HG03108 (cell line): ENCODE results near the gene SLC38A8.

Experiments
- ATAC-seq: cut with Tn5 transposase; IDR thresholded peaks from one replicate; pipeline ENCODE4 v1.9.1; 2021; ENCODE audit warnings: moderate library complexity; ENCODE audit not compliant: unreplicated experiment

SLC38A8 gene

GRCh38 chr16:84033251-84034195 lies 9.1 kb downstream of the SLC38A8 start:
- no peak for ATAC-seq

- no peak for ATAC-seq
Measured at GRCh38 chr16:84032458-84033178, 10.0 kb downstream of the SLC38A8 start.

GRCh38 chr16:84031556-84031955 lies 11.0 kb downstream of the SLC38A8 start:
- no peak for ATAC-seq

GRCh38 chr16:84029297-84030047 lies 13.1 kb downstream of the SLC38A8 start:
- ATAC-seq = no peak

- no peak for ATAC-seq
Measured at GRCh38 chr16:84027625-84028024, 15.0 kb downstream of the SLC38A8 start.

- ATAC-seq = no peak
Measured at GRCh38 chr16:84026606-84027005, 16.0 kb downstream of the SLC38A8 start.

GRCh38 chr16:84024854-84025253 lies 17.7 kb downstream of the SLC38A8 start:
- ATAC-seq = no peak

GRCh38 chr16:84022644-84023043 lies 20.0 kb downstream of the SLC38A8 start:
- no peak for ATAC-seq

- no peak for ATAC-seq
Measured at GRCh38 chr16:84021488-84021887, 21.1 kb downstream of the SLC38A8 start.

- no peak for ATAC-seq
Measured at GRCh38 chr16:84020353-84020752, 22.2 kb downstream of the SLC38A8 start.

GRCh38 chr16:84018710-84019109 lies 23.9 kb downstream of the SLC38A8 start:
- ATAC-seq = no peak

- no peak for ATAC-seq
Measured at GRCh38 chr16:84016477-84016876, 26.1 kb downstream of the SLC38A8 start.

- no peak for ATAC-seq
Measured at GRCh38 chr16:84015399-84015798, 27.2 kb downstream of the SLC38A8 start.

GRCh38 chr16:84014570-84015327 lies 27.8 kb downstream of the SLC38A8 start:
- ATAC-seq = no peak

GRCh38 chr16:84013787-84014569 lies 28.6 kb downstream of the SLC38A8 start:
- ATAC-seq = peak; percentile 71

GRCh38 chr16:84009282-84009681 lies 33.3 kb downstream of the SLC38A8 start:
- ATAC-seq = no peak

GRCh38 chr16:84007965-84008364 lies 34.6 kb downstream of the SLC38A8 start:
- no peak for ATAC-seq

GRCh38 chr16:84007520-84007919 lies 35.1 kb downstream of the SLC38A8 start:
- ATAC-seq = no peak

GRCh38 chr16:84005391-84005790 lies 37.2 kb downstream of the SLC38A8 start:
- no peak for ATAC-seq

- ATAC-seq = no peak
Measured at GRCh38 chr16:84004442-84004841, 38.2 kb downstream of the SLC38A8 start.
